GM10266 (cell line): ENCODE results near the gene NRXN3.
"Not testable (repeated sequence)": the region's sequence is repeated elsewhere in the genome, so short reads cannot be mapped to it uniquely, and the experiment has no call there.

Experiments
- DNase-seq: peaks from one replicate; pipeline ENCODE4 v3.0.0; 2012; ENCODE audit errors: extremely low spot score
- TF ChIP-seq, protein P1 (sequence below): IDR thresholded peaks from 2 replicates; pipeline ENCODE4 v1.5.1; 2012; ENCODE audit warnings: mild to moderate bottlenecking, low read depth; ENCODE audit not compliant: control insufficient read depth, insufficient read depth; ENCODE audit errors: missing control alignments

NRXN3 gene

DNA sequence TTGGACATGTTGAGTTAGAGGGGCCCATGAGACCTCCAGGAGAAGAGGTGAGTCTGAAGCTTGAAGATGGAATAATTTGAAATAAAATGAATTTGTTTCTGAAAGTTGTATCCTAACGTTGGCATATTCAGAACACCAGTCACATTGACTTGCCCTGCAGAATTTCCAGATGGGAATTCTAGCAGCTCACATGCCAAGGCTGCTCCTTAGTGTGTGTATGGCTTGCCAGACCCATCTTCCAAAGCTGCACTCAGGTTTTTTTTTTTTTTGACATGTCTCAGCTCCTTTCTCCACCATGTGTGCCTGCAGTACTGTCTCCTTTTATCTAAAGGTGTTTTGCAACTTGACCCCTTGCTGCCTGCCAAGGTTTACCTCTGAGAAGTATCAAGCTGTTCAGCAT lies 261.9 kb downstream of the NRXN3 start:
- TF ChIP-seq, protein P1, sequence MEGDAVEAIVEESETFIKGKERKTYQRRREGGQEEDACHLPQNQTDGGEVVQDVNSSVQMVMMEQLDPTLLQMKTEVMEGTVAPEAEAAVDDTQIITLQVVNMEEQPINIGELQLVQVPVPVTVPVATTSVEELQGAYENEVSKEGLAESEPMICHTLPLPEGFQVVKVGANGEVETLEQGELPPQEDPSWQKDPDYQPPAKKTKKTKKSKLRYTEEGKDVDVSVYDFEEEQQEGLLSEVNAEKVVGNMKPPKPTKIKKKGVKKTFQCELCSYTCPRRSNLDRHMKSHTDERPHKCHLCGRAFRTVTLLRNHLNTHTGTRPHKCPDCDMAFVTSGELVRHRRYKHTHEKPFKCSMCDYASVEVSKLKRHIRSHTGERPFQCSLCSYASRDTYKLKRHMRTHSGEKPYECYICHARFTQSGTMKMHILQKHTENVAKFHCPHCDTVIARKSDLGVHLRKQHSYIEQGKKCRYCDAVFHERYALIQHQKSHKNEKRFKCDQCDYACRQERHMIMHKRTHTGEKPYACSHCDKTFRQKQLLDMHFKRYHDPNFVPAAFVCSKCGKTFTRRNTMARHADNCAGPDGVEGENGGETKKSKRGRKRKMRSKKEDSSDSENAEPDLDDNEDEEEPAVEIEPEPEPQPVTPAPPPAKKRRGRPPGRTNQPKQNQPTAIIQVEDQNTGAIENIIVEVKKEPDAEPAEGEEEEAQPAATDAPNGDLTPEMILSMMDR, result no peak
- DNase-seq, result no peak

DNA sequence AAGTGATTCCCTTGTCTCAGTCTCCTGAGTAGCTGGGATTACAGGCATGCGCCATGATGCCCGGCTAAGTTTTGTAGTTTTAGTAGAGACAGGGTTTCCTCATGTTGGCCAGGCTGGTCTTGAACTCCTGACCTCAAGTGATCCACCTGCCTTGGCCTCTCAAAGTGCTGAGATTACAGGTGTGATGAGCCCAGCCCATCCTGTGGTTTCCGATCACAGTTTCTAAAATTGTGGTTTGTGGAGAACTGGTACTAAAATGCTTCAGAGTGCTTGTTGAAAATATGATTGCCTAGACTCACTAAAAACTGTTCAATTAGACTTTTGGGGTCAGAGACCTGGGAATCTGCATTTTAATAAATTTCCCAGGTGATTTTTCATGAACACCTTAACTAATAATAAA lies 267.3 kb downstream of the NRXN3 start:
- DNase-seq, result not testable (repeated sequence)

DNA sequence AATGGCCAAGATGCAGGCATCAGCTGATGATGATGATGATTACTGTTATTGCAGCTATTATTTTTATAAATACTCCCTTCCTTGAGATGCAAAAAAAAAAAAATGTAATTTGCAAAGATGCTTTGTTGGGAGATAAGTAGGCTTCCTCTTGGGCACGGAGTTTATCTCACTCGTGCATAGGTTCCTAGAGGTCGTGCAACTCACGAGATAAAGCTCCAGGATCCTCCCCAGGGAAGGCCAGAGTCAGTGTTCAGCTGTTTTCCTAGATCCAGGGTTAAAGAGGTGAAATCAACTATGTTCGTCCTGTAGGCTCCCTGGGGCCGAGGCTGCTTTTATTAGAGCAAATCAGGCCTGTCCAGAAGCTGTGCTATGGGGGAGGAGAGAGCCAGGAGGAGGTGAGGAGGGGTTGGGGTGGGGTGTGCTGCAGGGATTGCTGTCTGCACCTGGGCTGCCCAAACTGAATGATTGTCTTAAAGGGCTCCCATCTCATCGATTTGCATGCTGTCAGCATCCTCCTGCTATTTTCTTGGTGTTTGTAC lies 270.3 kb downstream of the NRXN3 start:
- no peak for DNase-seq
- TF ChIP-seq, protein P1, result no peak

DNA sequence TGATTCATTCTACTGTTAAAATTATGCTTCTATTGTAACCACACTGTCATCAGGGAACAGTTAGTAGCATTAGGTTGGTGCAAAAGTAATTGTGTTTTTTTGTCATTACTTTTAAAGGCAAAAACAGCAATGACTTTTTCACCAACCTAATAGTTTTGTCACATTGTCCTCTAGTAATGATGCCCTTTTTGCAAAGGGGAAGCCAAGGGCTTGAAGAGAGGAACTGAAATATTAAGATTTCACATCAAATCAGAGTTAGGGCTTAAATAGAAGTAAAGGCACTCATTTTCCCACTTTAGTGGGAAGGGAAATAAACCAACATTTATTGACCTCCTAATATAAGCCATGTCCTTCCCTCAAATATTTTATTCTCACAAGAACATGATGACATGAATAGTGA lies 273.7 kb downstream of the NRXN3 start:
- TF ChIP-seq, protein P1, result no peak
- DNase-seq, result no peak

DNA sequence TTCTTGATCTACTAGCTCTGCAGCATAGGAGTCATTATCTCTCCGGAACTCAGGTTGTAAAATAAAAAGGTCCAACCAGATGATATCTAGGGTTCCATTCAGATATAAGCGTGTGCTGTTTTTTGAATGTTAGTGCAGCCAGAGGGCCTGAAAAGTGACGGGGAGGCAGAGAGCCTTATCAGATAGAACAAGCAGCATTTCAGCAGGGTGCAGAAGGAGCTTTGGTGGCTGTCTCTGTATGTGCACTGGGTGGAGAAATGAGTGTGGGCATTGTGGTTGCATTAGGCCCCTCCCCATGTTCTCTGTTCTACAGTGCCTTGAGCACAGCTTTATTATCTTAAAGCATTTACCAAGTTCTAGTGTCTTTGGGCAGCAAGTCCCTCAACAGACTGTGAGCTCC lies 275.1 kb downstream of the NRXN3 start:
- DNase-seq, result no peak
- TF ChIP-seq, protein P1, result no peak

DNA sequence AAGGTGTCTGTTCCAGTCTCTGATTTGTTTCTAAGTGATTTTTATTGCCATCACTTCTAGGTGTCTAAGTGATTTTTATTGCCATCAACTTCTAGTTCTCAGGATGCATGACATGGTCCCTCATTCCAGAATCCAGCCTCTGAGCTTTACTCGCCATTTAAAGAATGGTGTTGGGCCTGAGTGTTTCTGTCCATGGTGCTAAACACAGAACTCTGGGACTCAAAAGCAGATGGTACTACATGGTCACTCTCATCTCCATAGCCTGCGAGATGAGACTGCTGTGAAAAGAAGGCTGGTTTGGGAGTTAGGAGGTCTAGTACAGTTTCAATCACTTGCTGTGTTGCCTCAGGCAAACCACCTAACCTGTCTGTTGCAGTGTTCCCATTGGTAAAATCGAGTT lies 276.6 kb downstream of the NRXN3 start:
- TF ChIP-seq, protein P1, result no peak
- no peak for DNase-seq

DNA sequence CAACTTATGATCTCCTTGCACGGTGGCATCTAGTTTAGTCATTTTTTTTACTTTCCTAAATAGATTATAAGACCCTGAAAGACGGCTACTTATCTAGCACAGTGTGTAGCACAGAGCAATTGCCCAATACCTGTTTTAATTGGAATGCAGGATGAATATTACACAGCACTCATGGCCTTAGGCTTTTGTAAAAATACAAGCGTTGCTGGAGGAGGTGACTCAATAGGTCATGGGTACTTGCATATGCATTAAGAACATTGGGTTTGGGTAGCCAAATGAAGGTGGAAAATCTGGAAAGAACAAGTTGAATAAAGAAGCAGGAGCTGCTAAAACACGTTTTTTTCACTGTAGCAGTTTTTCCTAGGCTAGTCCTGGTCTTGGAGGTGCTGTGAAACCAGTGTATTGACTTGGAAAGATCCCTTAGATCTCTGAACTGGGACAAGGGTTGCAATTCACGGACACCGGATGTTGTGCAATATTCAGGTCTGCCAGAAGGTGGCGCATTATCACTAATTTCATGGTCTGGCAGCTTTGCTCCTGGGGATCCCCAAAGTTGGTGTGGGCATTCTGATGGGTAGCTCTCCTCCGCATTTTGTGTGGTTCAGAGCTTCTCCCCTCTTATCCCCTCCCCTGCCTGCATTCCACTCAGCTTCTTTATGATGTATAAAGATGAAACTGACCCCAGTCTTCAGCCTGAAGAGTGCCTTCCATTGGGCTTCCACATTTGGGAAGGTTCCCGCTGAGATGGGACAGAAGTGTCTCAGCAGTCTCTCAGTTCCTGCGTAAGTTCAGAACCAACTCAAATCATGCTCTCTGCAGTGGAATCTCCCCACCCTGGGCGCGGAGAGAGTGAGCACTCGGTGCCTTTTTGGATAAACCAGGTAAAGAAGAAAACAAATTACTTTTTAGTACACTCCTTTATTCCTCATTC lies 278.3 kb downstream of the NRXN3 start:
- TF ChIP-seq, protein P1, result peak; percentile 86
- peak; percentile 63 for DNase-seq
